SJCRH30 (cell line): Measurements from ENCODE around the gene OR7C2. TPM values are rescaled to one million over a fixed set of nuclear protein-coding genes. Genes with fewer than 3 reads are reported as not detected.

ENCODE experiments used
- DNase-seq, 2 experiments: peaks; one replicate each; pipeline ENCODE4 v3.0.0-alpha.2; 2015 to 2020
- H3K27ac ChIP-seq: fragments of 250-450 bp; sonication (Bioruptor Pico); 2 replicates; pipeline ENCODE4 v1.5.1; 2020; ENCODE audit warnings: mild to moderate bottlenecking, moderate library complexity
- H3K27me3 ChIP-seq: fragments of 250-450 bp; sonication (Bioruptor Pico); 2 replicates; pipeline ENCODE4 v1.5.1; 2020; ENCODE audit warnings: mild to moderate bottlenecking, moderate library complexity
- H3K36me3 ChIP-seq: fragments of 250-450 bp; sonication (Bioruptor Pico); 2 replicates; pipeline ENCODE4 v1.5.1; 2020; ENCODE audit warnings: mild to moderate bottlenecking, moderate library complexity
- H3K4me1 ChIP-seq: fragments of 250-450 bp; sonication (Bioruptor Pico); 2 replicates; pipeline ENCODE4 v1.5.1; 2020; ENCODE audit warnings: mild to moderate bottlenecking, moderate library complexity
- H3K4me3 ChIP-seq: fragments of 250-450 bp; sonication (Bioruptor Pico); 2 replicates; pipeline ENCODE4 v1.5.1; 2020; ENCODE audit warnings: mild to moderate bottlenecking, moderate library complexity
- H3K9me3 ChIP-seq: fragments of 250-450 bp; sonication (Bioruptor Pico); replicated peaks from 2 replicates; pipeline ENCODE4 v1.5.1; 2020; ENCODE audit warnings: mild to moderate bottlenecking, moderate library complexity
- total RNA-seq: library from RNA; depleted of rRNA; stranded (reverse); fragments of >200 nt; shearing (Covaris generic); gene quantifications from 2 replicates; pipeline ENCODE4 v1.2.3, GENCODE V29; 2014; rRNA removed

OR7C2 gene
- total RNA-seq, 1 experiment from 2014 or later = not detected

GRCh38 chr19:14961956-14962685, 20.8 kb downstream of the OR7C2 start:
- Histone ChIP-seq H3K36me3 (no peaks in the 10 kb centered on the region), H3K4me1 (no peaks in the 10 kb centered on the region), H3K9me3 (peaks cover 7% of the 10 kb centered on the region), H3K4me3 (no peak overlapping the region), H3K27me3 (no peaks in the 10 kb centered on the region), H3K27ac (no peak overlapping the region)
- DNase-seq = no peak

- no peak for DNase-seq
- Histone ChIP-seq H3K27ac (no peak overlapping the region), H3K9me3 (no peaks in the 10 kb centered on the region), H3K4me3 (no peak overlapping the region), H3K27me3 (no peaks in the 10 kb centered on the region), H3K4me1 (no peaks in the 10 kb centered on the region), H3K36me3 (no peaks in the 10 kb centered on the region)
These were observed 27.0 kb downstream of the OR7C2 start for GRCh38 chr19:14968247-14968646.

- H3K9me3 ChIP-seq = no peaks in the 10 kb centered on the region
- H3K4me1 ChIP-seq = no peaks in the 10 kb centered on the region
- H3K36me3 ChIP-seq = no peaks in the 10 kb centered on the region
- 0 out of 2 replicates have a peak, but pooled peaks cover 5% of the 10 kb centered on the region for H3K27me3 ChIP-seq
- DNase-seq = no peak
- H3K27ac ChIP-seq = no peak overlapping the region
- H3K4me3 ChIP-seq = no peak overlapping the region
These were observed 30.2 kb downstream of the OR7C2 start for GRCh38 chr19:14971474-14971873.

GRCh38 chr19:14972676-14973075, 31.4 kb downstream of the OR7C2 start:
- Histone ChIP-seq H3K27me3 (peaks cover 5% of the 10 kb centered on the region; the same call in 1 of the 2 replicates), H3K27ac (no peak overlapping the region)

GRCh38 chr19:14974488-14974887, 33.2 kb downstream of the OR7C2 start:
- no peaks in the 10 kb centered on the region for H3K4me1 ChIP-seq
- H3K36me3 ChIP-seq = no peaks in the 10 kb centered on the region
- H3K4me3 ChIP-seq = no peak overlapping the region
- DNase-seq = no peak
- H3K27me3 ChIP-seq = peaks cover 5% of the 10 kb centered on the region; the same call in 1 of the 2 replicates
- H3K9me3 ChIP-seq = no peaks in the 10 kb centered on the region
- no peak overlapping the region for H3K27ac ChIP-seq

More at GRCh38 chr19:14972676-14973075, 31.4 kb downstream of the OR7C2 start:
- no peak overlapping the region for H3K4me3 ChIP-seq
- no peaks in the 10 kb centered on the region for H3K4me1 ChIP-seq
- DNase-seq = no peak
- no peaks in the 10 kb centered on the region for H3K9me3 ChIP-seq
- H3K36me3 ChIP-seq = no peaks in the 10 kb centered on the region

- no peak for DNase-seq
- Histone ChIP-seq H3K4me1 (no peaks in the 10 kb centered on the region), H3K27me3 (peaks cover 5% of the 10 kb centered on the region; the same call in 1 of the 2 replicates)
These were observed 35.8 kb downstream of the OR7C2 start for GRCh38 chr19:14977128-14977527.

GRCh38 chr19:14978161-14978776, 37.0 kb downstream of the OR7C2 start:
- peaks cover 5% of the 10 kb centered on the region; the same call in 1 of the 2 replicates for H3K27me3 ChIP-seq
- no peaks in the 10 kb centered on the region for H3K9me3 ChIP-seq
- H3K4me1 ChIP-seq = no peaks in the 10 kb centered on the region
- DNase-seq = no peak
- no peak overlapping the region for H3K27ac ChIP-seq
- no peaks in the 10 kb centered on the region for H3K36me3 ChIP-seq
- no peak overlapping the region for H3K4me3 ChIP-seq

More at GRCh38 chr19:14977128-14977527, 35.8 kb downstream of the OR7C2 start:
- H3K27ac ChIP-seq = no peak overlapping the region
- H3K9me3 ChIP-seq = no peaks in the 10 kb centered on the region
- H3K36me3 ChIP-seq = no peaks in the 10 kb centered on the region
- H3K4me3 ChIP-seq = no peak overlapping the region

- Histone ChIP-seq H3K4me3 (no peak within 1 kb of the TSS), H3K27me3 (peaks cover 1% of the 10 kb centered on the region; the same call in 1 of the 2 replicates), H3K36me3 (no peaks in the 10 kb centered on the region)
These were observed 38.4 kb downstream of the OR7C2 start, which contains the start of gene SLC1A6 for GRCh38 chr19:14979476-14980255. SLC1A6 (minus strand) TSS chr19:14979864; CDS start chr19:14972910, 6,954 bp downstream.

GRCh38 chr19:14985133-14985532, 43.8 kb downstream of the OR7C2 start:
- H3K27me3 ChIP-seq = no peaks in the 10 kb centered on the region; the same call in none of the 2 replicates
- no peak for DNase-seq

More at GRCh38 chr19:14979476-14980255, 38.4 kb downstream of the OR7C2 start, which contains the start of gene SLC1A6:
- no peaks in the 10 kb centered on the region for H3K4me1 ChIP-seq
- no peak for DNase-seq
- no peak within 1 kb of the TSS for H3K27ac ChIP-seq
- H3K9me3 ChIP-seq = no peaks in the 10 kb centered on the region

More at GRCh38 chr19:14985133-14985532, 43.8 kb downstream of the OR7C2 start:
- Histone ChIP-seq H3K4me3 (no peak overlapping the region), H3K9me3 (no peaks in the 10 kb centered on the region), H3K27ac (no peak overlapping the region), H3K4me1 (no peaks in the 10 kb centered on the region), H3K36me3 (no peaks in the 10 kb centered on the region)

Other genes starting within 250 kb of the OR7C2 start
- gene ADGRE2, start 162.9 kb upstream of the OR7C2 start, total RNA-seq = 0.66 and 0.85 TPM in 2 replicates
- gene OR7A5, start 106.3 kb upstream of the OR7C2 start, total RNA-seq = not detected in 2 replicates
- gene OR7C1, start 106.3 kb upstream of the OR7C2 start, total RNA-seq = 0.02 TPM in 1 of 2 replicates, not detected in the other
- gene OR7A10, start 92.6 kb upstream of the OR7C2 start, total RNA-seq = not detected in 2 replicates
- not detected in 2 replicates for gene OR7A17, start 55.4 kb upstream of the OR7C2 start, total RNA-seq
- gene SLC1A6, start 38.4 kb downstream of the OR7C2 start, total RNA-seq = not detected in 2 replicates
- 0.02 TPM in 1 of 2 replicates, not detected in the other for gene CASP14, start 108.0 kb downstream of the OR7C2 start, total RNA-seq
- not detected in 2 replicates for gene OR1I1, start 140.7 kb downstream of the OR7C2 start, total RNA-seq
- 37.7 and 38.3 TPM in 2 replicates for gene SYDE1, start 165.9 kb downstream of the OR7C2 start, total RNA-seq